Measurements from ENCODE around the gene ITPR1. TPM values are rescaled to one million over a fixed set of nuclear protein-coding genes. Genes with fewer than 3 reads are reported as not detected.

The ITPR1 gene
- total RNA-seq, 4 donors from 2014 or later = 14.7 to 45.1 (median 21.0) TPM

DNA sequence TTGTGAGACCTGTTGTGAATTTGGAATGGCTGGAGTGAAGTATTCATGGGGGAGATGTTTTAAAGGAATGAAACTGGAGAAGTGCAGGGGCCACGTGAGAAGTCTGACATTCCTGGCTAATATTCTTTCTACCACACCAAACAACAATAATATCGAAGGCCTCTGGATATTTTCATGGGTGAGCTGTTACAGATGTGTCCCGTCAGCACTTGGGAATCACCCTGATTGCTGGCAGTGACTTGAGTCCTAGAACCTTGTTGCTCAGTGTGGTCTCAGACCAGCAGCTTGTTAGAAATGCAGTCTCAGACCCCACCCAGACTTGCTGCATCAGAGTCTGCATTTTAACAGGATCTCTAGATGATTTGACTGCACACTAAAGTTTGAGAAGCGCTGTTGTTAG is 113.8 kb downstream of the ITPR1 start:
- H3K27ac ChIP-seq = no peak overlapping the region
- TF ChIP-seq EP300 (IDR thresholded peaks at IDR 0.05) = no peak
- TF ChIP-seq, protein P1, sequence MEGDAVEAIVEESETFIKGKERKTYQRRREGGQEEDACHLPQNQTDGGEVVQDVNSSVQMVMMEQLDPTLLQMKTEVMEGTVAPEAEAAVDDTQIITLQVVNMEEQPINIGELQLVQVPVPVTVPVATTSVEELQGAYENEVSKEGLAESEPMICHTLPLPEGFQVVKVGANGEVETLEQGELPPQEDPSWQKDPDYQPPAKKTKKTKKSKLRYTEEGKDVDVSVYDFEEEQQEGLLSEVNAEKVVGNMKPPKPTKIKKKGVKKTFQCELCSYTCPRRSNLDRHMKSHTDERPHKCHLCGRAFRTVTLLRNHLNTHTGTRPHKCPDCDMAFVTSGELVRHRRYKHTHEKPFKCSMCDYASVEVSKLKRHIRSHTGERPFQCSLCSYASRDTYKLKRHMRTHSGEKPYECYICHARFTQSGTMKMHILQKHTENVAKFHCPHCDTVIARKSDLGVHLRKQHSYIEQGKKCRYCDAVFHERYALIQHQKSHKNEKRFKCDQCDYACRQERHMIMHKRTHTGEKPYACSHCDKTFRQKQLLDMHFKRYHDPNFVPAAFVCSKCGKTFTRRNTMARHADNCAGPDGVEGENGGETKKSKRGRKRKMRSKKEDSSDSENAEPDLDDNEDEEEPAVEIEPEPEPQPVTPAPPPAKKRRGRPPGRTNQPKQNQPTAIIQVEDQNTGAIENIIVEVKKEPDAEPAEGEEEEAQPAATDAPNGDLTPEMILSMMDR (IDR thresholded peaks at IDR 0.05) = no peak
- TF ChIP-seq POLR2A (IDR thresholded peaks at IDR 0.05) = no peak
- TF ChIP-seq POLR2AphosphoS5 (IDR thresholded peaks at IDR 0.05) = no peak
- no peak for DNase-seq (ENCODE audit: low spot score in 2 of 2)
- no peaks in the 10 kb centered on the region for H3K4me1 ChIP-seq
- H3K27me3 ChIP-seq = no peaks in the 10 kb centered on the region
- H3K36me3 ChIP-seq = no peaks in the 10 kb centered on the region
- H3K9me3 ChIP-seq = no peaks in the 10 kb centered on the region
- H3K4me3 ChIP-seq = no peak overlapping the region
- 41% methylated on average over 3 of the region's 4 CpGs for WGBS

DNA sequence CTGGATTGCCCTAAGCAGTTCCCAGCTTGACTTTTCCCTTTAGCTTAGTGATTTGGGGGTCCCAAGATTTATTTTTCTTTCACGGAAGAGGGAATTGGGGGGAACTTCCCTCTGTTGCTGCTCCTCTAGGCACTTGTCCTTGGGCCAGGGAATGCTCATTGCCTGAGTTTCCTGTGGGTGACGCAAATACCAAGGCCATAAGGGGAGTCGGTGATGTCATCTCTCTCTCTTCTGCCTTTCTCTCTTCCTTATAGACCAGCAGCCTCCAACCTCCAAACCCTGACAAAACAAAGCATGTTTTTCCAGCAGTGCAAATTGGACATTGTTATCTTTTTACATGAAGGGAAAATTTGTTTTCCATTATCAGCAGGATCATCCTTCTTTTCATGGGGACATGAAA is 120.2 kb downstream of the ITPR1 start:
- Histone ChIP-seq H3K27ac (no peak overlapping the region), H3K36me3 (no peaks in the 10 kb centered on the region), H3K27me3 (no peaks in the 10 kb centered on the region), H3K9me3 (no peaks in the 10 kb centered on the region), H3K4me1 (no peaks in the 10 kb centered on the region), H3K4me3 (no peak overlapping the region)
- WGBS = 82% methylated on average over 3 of the region's 3 CpGs
- no peak for DNase-seq (ENCODE audit: low spot score in 2 of 2)
- TF ChIP-seq POLR2AphosphoS5 (IDR thresholded peaks at IDR 0.05) = no peak
- no peak for TF ChIP-seq POLR2A (IDR thresholded peaks at IDR 0.05)

DNA sequence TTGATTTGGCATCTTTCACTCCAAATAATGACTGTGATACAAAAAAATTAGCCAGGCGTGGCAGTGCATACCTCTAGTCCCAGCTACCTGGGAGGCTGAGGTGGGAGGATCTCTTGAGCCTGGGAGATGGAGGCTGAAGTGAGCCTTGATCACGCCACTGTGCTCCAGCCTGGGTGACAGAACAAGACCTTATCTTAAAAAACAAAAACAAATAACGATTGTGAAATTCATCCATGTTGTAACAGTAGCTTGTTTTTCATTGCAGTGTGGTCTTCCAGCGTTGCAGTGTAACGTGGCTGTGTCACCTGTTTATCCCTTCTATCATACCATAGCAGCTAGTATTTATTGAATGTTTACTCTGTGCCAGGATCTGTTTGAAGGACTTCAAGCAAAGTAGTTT is 120.9 kb downstream of the ITPR1 start:
- Histone ChIP-seq H3K36me3 (no peaks in the 10 kb centered on the region), H3K27me3 (no peaks in the 10 kb centered on the region), H3K4me3 (no peak overlapping the region), H3K27ac (no peak overlapping the region), H3K4me1 (no peaks in the 10 kb centered on the region), H3K9me3 (no peaks in the 10 kb centered on the region)
- no peak for DNase-seq (ENCODE audit: low spot score in 2 of 2)
- WGBS = 85% methylated on average over 5 of the region's 5 CpGs
- TF ChIP-seq EP300 (IDR thresholded peaks at IDR 0.05) (no peak), POLR2A (IDR thresholded peaks at IDR 0.05) (no peak), POLR2AphosphoS5 (IDR thresholded peaks at IDR 0.05) (no peak)
- TF ChIP-seq, protein P1 (IDR thresholded peaks at IDR 0.05) = no peak

DNA sequence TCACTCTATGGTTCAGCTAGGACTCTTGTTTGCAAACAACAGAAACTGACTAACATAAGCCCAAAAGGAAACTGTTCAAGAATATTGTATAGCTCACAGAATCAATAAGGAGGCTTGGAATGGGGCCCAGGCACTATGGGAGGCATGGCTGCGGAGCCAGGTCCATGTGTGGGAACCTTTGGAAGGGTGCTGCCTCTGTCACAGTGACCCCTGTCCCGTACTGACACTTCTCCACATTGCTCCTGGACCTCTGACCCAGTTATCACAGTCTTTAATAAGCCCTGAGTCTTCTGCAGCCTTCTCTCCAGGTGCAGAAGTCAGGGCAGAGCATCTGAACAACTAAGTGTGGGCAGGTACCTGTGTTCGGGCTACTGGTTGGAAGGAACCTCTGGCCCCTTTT is 121.8 kb downstream of the ITPR1 start:
- no peaks in the 10 kb centered on the region for H3K27me3 ChIP-seq
- no peaks in the 10 kb centered on the region for H3K9me3 ChIP-seq
- H3K36me3 ChIP-seq = no peaks in the 10 kb centered on the region
- 100% methylated on average over 3 of the region's 3 CpGs for WGBS
- TF ChIP-seq, protein P1 (IDR thresholded peaks at IDR 0.05) = no peak
- TF ChIP-seq POLR2A (IDR thresholded peaks at IDR 0.05) (no peak), EP300 (IDR thresholded peaks at IDR 0.05) (no peak), POLR2AphosphoS5 (IDR thresholded peaks at IDR 0.05) (no peak)
- no peak overlapping the region for H3K27ac ChIP-seq
- no peaks in the 10 kb centered on the region for H3K4me1 ChIP-seq
- no peak overlapping the region for H3K4me3 ChIP-seq
- DNase-seq (ENCODE audit: low spot score in 2 of 2) = no peak

DNA sequence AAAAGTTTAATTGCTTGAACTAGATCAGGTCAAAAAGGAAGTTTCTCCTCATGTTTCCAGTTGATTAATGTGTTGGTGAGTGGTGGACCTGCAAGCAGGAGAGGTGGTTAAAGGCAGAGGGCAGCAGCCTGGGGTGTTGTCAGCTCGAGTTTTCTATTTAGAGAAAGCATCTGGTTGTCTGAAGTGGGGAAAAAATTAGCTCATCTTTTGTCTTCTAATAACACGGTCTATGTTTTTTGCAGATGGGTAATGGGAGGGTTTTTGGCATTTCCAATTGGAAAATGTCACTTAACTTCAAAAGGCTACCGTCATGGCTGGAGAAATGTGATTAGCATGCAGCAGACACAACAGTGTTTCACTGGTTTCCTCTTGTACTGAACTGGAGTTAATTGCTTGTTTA is 122.6 kb downstream of the ITPR1 start:
- WGBS = 40% methylated on average over 3 of the region's 3 CpGs
- H3K27ac ChIP-seq = no peak overlapping the region
- no peaks in the 10 kb centered on the region for H3K4me1 ChIP-seq
- H3K4me3 ChIP-seq = no peak overlapping the region
- no peaks in the 10 kb centered on the region for H3K9me3 ChIP-seq
- no peaks in the 10 kb centered on the region for H3K27me3 ChIP-seq
- no peak for TF ChIP-seq POLR2AphosphoS5 (IDR thresholded peaks at IDR 0.05)
- no peak for TF ChIP-seq POLR2A (IDR thresholded peaks at IDR 0.05)
- TF ChIP-seq, protein P1 (IDR thresholded peaks at IDR 0.05) = no peak
- TF ChIP-seq EP300 (IDR thresholded peaks at IDR 0.05) = no peak
- no peaks in the 10 kb centered on the region for H3K36me3 ChIP-seq
- DNase-seq (ENCODE audit: low spot score in 2 of 2) = no peak

DNA sequence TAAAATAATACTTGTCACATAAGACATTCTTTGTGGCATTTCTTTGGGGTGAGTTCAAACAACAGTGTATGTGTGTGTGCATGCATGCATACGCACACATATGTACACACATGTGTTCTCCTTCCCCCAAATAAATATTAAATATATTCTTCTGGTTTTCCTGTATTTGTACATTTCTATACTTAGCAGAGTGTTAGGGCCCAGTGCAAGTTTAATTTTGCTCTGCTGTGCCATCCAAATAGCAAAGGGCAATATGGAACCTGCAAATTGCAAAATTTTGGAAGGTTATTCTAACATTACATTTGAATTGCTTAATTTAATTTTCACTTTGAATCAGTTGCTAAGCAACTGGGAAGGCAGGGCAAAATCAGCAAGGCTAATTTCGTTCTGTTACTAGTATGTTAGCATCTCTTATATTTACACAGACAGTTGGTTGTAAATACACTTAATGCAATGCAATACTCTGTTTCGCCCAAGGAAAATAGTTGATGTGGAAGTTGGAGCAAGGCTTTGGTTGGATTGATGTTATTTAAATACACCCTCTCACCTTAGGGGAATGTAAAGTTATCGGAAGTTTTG is 130.4 kb downstream of the ITPR1 start:
- WGBS = 83% methylated on average over 4 of the region's 4 CpGs
- no peak overlapping the region for H3K4me3 ChIP-seq
- H3K4me1 ChIP-seq = no peaks in the 10 kb centered on the region
- TF ChIP-seq EP300 (IDR thresholded peaks at IDR 0.05) (no peak), POLR2AphosphoS5 (IDR thresholded peaks at IDR 0.05) (no peak), POLR2A (IDR thresholded peaks at IDR 0.05) (no peak)
- H3K27me3 ChIP-seq = no peaks in the 10 kb centered on the region
- no peaks in the 10 kb centered on the region for H3K9me3 ChIP-seq
- H3K27ac ChIP-seq = no peak overlapping the region
- DNase-seq (ENCODE audit: low spot score in 2 of 2) = no peak
- H3K36me3 ChIP-seq = peaks cover 3% of the 10 kb centered on the region
